Activated naive CD4-positive, alpha-beta T cell treated with anti-CD3 and anti-CD28 coated beads, Interleukin-2, amount 50 U/mL, for 72 hours (primary cell): Measurements from ENCODE around the gene DAPK1. TPM values are rescaled to one million over a fixed set of nuclear protein-coding genes. Genes with fewer than 3 reads are reported as not detected.
"Not testable (repeated sequence)": the region's sequence is repeated elsewhere in the genome, so short reads cannot be mapped to it uniquely, and the experiment has no call there.

Experiments
- ATAC-seq, 2 donors: fragments of 150-1000 bp; cut with Tn5 transposase; 2 replicates each; pipeline ENCODE4 v1.10.0; 2021; ENCODE audit warnings: mild to moderate bottlenecking in 2 of 2, moderate library complexity in 2 of 2
- DNase-seq, 2 donors: peaks; one replicate each; pipeline ENCODE4 v3.0.0; 2021 to 2022; ENCODE audit warnings: low spot score in 2 of 2
- H3K27ac Mint-ChIP-seq, 2 donors: one replicate each; pipeline ENCODE4 v1.8.0; 2022; ENCODE audit warnings: mild to moderate bottlenecking in 2 of 2, mixed read lengths in 2 of 2
- H3K36me3 Mint-ChIP-seq, 2 donors: one replicate each; pipeline ENCODE4 v1.8.0; 2022; ENCODE audit warnings: mixed read lengths in 2 of 2
- H3K9me3 Mint-ChIP-seq, 2 donors: one replicate each; pipeline ENCODE4 v1.8.0; 2022; ENCODE audit warnings: mixed read lengths in 2 of 2
- total RNA-seq, 2 donors: library from RNA; stranded (reverse); gene quantifications; one replicate each; pipeline ENCODE4 v1.2.3, GENCODE V29; 2022

The DAPK1 gene
- total RNA-seq, 2 donors from 2014 or later = 1.6 to 2.3 TPM

- Mint-ChIP-seq H3K9me3 (peaks cover 0 to 3% of the 10 kb centered on the region in 2 donors), H3K36me3 (no peaks in the 10 kb centered on the region), H3K27ac (no peak overlapping the region)
- no peak for ATAC-seq
- DNase-seq = no peak
Measured at GRCh38 chr9:87548159-87548558, 50.5 kb downstream of the DAPK1 start.

DNA sequence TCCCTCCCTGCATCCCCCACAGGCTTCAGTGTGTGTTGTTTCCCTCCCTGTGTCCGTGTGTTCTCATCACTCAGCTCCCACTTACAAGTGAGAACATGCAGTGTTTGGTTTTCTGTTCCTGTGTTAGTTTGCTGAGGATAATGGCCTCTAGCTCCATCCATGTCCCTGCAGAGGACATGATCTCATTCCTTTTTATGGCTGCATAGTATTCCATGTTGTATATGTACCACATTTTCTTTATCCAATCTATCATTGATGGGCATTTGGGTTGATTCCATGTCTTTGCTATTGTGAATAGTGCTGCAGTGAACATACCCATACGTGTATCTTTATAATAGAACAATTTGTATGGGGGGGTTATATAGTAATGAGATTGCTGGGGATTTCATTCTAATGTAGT, 51.4 kb downstream of the DAPK1 start:
- not testable (repeated sequence) for H3K27ac Mint-ChIP-seq, ATAC-seq, H3K9me3 Mint-ChIP-seq, DNase-seq, H3K36me3 Mint-ChIP-seq

DNA sequence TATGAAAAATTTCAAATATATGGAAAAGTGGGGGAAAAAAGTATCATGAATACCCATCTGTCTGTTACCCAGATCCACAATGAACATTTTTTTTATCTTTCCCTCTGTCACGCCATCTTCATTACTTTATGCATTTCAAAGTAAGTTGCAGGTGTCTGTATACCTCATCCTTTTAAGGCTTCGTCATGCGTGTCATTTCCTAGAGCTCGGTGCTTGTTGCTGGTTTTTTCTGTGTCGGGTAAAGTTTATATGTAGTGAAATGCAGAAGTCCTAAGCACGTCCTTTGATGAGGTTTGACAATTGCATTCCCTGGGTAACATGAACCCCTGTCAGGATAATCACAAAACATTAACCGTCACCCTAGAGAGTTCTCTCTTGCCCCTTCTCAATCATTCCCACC, 52.1 kb downstream of the DAPK1 start:
- peaks cover 0 to 3% of the 10 kb centered on the region in 2 donors for H3K9me3 Mint-ChIP-seq
- no peak overlapping the region for H3K27ac Mint-ChIP-seq
- no peaks in the 10 kb centered on the region for H3K36me3 Mint-ChIP-seq
- no peak for ATAC-seq
- DNase-seq = no peak

DNA sequence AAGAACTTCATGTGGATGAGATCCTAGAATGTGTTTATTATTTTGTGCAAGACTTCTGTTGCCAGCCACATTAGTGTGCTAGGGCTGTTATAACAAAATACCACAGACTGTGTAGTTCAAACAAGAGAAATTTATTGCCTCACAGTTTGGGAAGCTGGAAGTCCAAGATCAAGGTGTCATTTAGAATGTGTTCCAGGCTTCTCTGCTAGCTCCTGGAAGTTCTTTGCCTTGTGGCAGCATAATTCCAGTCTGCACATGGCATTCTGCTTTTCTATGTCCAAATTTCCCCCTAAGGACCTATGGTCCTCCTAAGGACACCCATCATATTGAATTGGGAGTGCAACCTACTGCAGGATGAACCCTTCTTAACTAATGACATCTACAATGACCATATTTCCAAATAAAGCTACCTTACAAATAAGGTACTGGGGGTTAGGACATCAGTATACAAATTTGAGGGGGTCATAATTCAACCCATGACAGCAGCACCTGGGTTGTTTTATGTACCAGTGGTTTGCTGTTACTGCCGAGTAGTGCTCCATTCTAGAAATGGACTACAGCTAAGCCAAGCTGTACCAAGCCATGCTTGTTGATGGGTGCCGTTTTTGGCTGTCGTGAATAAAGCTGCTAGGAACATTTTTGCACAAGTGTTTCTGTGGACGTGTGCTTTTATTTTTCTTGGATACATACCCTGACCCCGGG, 52.7 kb downstream of the DAPK1 start:
- no peak for ATAC-seq
- Mint-ChIP-seq H3K9me3 (peaks cover 0 to 3% of the 10 kb centered on the region in 2 donors), H3K27ac (no peak overlapping the region), H3K36me3 (no peaks in the 10 kb centered on the region)
- no peak for DNase-seq

GRCh38 chr9:87551772-87552217, 54.1 kb downstream of the DAPK1 start:
- no peak overlapping the region for H3K27ac Mint-ChIP-seq
- no peak for DNase-seq
- H3K36me3 Mint-ChIP-seq = no peaks in the 10 kb centered on the region
- H3K9me3 Mint-ChIP-seq = peaks cover 0 to 3% of the 10 kb centered on the region in 2 donors
- no peak for ATAC-seq

GRCh38 chr9:87554171-87554910, 56.7 kb downstream of the DAPK1 start:
- no peak for ATAC-seq
- no peaks in the 10 kb centered on the region for H3K9me3 Mint-ChIP-seq
- no peak overlapping the region for H3K27ac Mint-ChIP-seq
- no peaks in the 10 kb centered on the region for H3K36me3 Mint-ChIP-seq
- DNase-seq = no peak

DNA sequence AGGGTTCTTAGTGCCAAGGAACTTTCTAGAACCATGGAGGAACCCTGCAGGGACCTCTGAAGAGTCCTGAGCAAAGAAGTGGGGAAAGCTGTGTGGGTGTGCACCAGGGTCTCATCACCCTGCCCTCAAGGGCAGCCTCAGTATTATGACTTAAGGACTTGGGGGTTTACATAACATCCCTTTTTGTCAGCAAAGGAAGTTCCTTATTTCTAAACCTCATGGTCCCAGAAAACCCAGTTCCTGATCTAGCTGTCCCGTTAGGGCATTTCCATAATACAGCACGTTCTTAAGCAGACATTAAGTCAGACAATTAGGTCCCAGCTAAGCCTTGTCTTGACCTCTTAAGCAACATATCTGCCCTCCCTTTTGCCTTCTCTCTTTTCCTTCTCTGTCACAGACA, 57.3 kb downstream of the DAPK1 start:
- H3K9me3 Mint-ChIP-seq = no peaks in the 10 kb centered on the region
- no peak overlapping the region for H3K27ac Mint-ChIP-seq
- ATAC-seq (no peak), DNase-seq (no peak)
- no peaks in the 10 kb centered on the region for H3K36me3 Mint-ChIP-seq

GRCh38 chr9:87556039-87556438, 58.4 kb downstream of the DAPK1 start:
- Mint-ChIP-seq H3K9me3 (no peaks in the 10 kb centered on the region), H3K36me3 (no peaks in the 10 kb centered on the region)
- ATAC-seq = no peak

GRCh38 chr9:87556821-87557220, 59.2 kb downstream of the DAPK1 start:
- Mint-ChIP-seq H3K36me3 (no peaks in the 10 kb centered on the region), H3K9me3 (no peaks in the 10 kb centered on the region), H3K27ac (no peak overlapping the region)
- DNase-seq = no peak
- no peak for ATAC-seq

More at GRCh38 chr9:87556039-87556438, 58.4 kb downstream of the DAPK1 start:
- no peak overlapping the region for H3K27ac Mint-ChIP-seq
- DNase-seq = no peak

- no peaks in the 10 kb centered on the region for H3K9me3 Mint-ChIP-seq
- no peak for ATAC-seq
- no peak overlapping the region for H3K27ac Mint-ChIP-seq
- no peak for DNase-seq
- H3K36me3 Mint-ChIP-seq = no peaks in the 10 kb centered on the region
Measured at GRCh38 chr9:87557996-87558395, 60.3 kb downstream of the DAPK1 start.

DNA sequence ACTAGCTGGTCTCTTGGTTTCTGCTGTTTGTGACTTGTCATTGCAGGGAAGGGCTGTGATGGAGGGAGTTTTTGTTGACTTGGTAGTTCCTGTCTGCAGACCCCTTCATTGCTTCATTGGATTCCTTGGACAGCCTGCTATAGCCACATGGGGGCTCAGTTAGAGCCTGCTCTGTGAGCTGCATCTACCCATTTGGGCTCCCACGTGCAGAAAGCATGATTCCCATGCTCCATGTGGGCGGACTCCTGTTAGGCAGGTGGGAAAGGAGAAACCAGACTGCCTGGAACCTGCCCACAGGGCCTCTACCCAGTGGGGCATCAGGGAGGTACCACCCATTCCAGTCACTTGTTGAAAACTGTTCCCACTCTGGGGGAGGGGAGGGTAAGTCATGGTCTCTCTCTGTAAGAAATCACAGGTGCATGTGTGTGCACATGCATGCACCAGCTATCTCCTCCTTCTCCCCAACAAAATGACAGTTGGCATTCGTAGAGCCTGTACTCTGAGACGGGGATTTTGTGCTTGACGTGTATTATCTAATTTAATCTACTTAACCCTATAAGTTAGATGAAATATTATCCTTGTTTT, 61.0 kb downstream of the DAPK1 start:
- no peaks in the 10 kb centered on the region for H3K36me3 Mint-ChIP-seq
- no peaks in the 10 kb centered on the region for H3K9me3 Mint-ChIP-seq
- ATAC-seq = no peak

DNA sequence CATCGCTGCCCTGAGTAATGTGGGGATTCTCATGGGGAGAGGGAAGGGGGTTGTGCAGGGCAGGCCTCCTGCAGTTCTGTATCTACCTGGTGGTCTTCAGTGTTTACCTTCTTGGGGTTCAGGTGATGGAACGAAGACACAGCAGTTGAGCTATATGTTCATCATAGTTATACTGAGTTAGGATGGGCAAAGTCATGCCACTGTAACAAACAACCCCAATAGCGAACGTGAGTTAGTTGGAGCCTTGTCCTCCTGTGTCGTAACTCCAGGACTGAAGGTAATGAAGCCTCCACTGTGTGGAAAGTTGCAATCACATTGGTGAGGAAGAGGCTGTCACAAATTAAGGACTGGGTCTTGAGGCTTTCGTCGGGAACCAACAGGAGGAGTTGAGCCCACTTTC, 64.4 kb downstream of the DAPK1 start:
- DNase-seq = no peak
- ATAC-seq = no peak
- H3K36me3 Mint-ChIP-seq = no peaks in the 10 kb centered on the region
- H3K9me3 Mint-ChIP-seq = peaks cover 0 to 4% of the 10 kb centered on the region in 2 donors
- H3K27ac Mint-ChIP-seq = no peak overlapping the region

More for the DNA sequence above, 61.0 kb downstream of the DAPK1 start:
- DNase-seq = no peak
- no peak overlapping the region for H3K27ac Mint-ChIP-seq

GRCh38 chr9:87562530-87563170, 65.0 kb downstream of the DAPK1 start:
- Mint-ChIP-seq H3K27ac (no peak overlapping the region), H3K36me3 (no peaks in the 10 kb centered on the region), H3K9me3 (peaks cover 0 to 4% of the 10 kb centered on the region in 2 donors)
- no peak for ATAC-seq
- no peak for DNase-seq

GRCh38 chr9:87564111-87564510, 66.4 kb downstream of the DAPK1 start:
- no peak overlapping the region for H3K27ac Mint-ChIP-seq
- peaks cover 0 to 4% of the 10 kb centered on the region in 2 donors for H3K9me3 Mint-ChIP-seq
- ATAC-seq (no peak), DNase-seq (no peak)
- no peaks in the 10 kb centered on the region for H3K36me3 Mint-ChIP-seq

GRCh38 chr9:87564791-87565241, 67.1 kb downstream of the DAPK1 start:
- Mint-ChIP-seq H3K9me3 (peaks cover 0 to 4% of the 10 kb centered on the region in 2 donors), H3K36me3 (no peaks in the 10 kb centered on the region), H3K27ac (no peak overlapping the region)
- DNase-seq (no peak), ATAC-seq (no peak)

DNA sequence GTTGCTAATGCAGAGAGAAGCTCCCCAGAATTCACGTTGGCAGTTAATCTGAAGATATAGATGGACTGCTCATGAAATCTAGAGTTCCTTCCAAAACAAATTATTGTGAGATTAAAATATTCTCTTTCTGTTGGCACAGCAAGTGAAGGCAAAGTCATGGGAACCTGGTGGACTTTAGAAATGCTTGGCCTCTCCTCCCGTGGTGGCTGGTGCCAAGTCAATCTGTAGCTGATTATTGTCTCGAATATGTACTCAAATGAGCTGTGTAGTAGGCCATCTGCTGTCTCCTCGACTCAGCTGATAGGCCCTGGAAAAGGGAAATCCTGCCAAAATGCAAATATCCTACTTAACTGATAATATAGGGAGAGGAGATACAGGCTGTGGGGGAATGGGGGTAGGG, 69.3 kb downstream of the DAPK1 start:
- Mint-ChIP-seq H3K27ac (no peak overlapping the region), H3K9me3 (peaks cover 0 to 4% of the 10 kb centered on the region in 2 donors), H3K36me3 (no peaks in the 10 kb centered on the region)
- ATAC-seq (no peak), DNase-seq (no peak)

DNA sequence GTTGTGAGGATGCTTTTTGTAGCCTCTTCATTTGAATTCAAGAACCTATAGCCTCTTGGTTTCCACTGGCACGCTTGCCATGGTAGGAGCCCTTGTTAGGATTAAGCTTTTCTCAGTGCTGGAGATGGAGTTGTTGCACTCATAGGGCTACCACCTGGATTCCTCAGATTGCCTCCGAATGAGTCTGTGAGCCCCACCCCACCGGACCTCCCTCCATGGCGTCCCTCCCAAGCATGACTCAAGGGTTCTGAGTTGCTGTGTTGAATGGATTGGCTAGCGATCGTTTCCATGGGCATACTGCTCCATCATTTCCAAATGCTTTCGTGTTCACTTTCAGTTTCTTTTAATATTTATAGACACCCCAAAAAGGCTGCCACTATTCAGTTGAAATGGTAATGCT, 69.9 kb downstream of the DAPK1 start:
- DNase-seq = no peak
- H3K27ac Mint-ChIP-seq = no peak overlapping the region
- no peak for ATAC-seq
- peaks cover 0 to 4% of the 10 kb centered on the region in 2 donors for H3K9me3 Mint-ChIP-seq
- H3K36me3 Mint-ChIP-seq = no peaks in the 10 kb centered on the region
